GM23248 (cell line): Measurements from ENCODE around the gene PABPN1L. TPM values are rescaled to one million over a fixed set of nuclear protein-coding genes. Genes with fewer than 3 reads are reported as not detected.

Experiments used
- DNase-seq: peaks from one replicate; pipeline ENCODE4 v3.0.0-alpha.2; 2015
- H2AFZ ChIP-seq: fragments of 200-600 bp; sonication (generic); 2 replicates; pipeline ENCODE4 v1.6.1; 2016; ENCODE audit warnings: antibody characterized with exemption
- H3F3A ChIP-seq: fragments of 200-600 bp; sonication (generic); 2 replicates; pipeline ENCODE4 v1.6.1; 2016; ENCODE audit warnings: mild to moderate bottlenecking, antibody characterized with exemption, mixed run types; ENCODE audit not compliant: insufficient read depth
- H3K27ac ChIP-seq: fragments of 200-600 bp; sonication (generic); 2 replicates; pipeline ENCODE4 v1.5.1; 2016; ENCODE audit warnings: mild to moderate bottlenecking
- H3K27me3 ChIP-seq: fragments of 200-600 bp; sonication (generic); replicated peaks from 2 replicates; pipeline ENCODE4 v1.6.1; 2016; ENCODE audit warnings: mild to moderate bottlenecking; ENCODE audit not compliant: insufficient read depth
- H3K36me3 ChIP-seq: fragments of 200-600 bp; sonication (generic); 2 replicates; pipeline ENCODE4 v1.6.1; 2016; ENCODE audit warnings: low read depth, mild to moderate bottlenecking
- H3K4me1 ChIP-seq: fragments of 200-600 bp; sonication (generic); 2 replicates; pipeline ENCODE4 v1.6.1; 2016; ENCODE audit warnings: mild to moderate bottlenecking; ENCODE audit not compliant: insufficient read depth
- H3K4me2 ChIP-seq: fragments of 200-600 bp; sonication (generic); one replicate; pipeline ENCODE4 v1.6.1; 2016; ENCODE audit warnings: mild to moderate bottlenecking; ENCODE audit not compliant: unreplicated experiment
- H3K4me3 ChIP-seq: fragments of 200-600 bp; sonication (generic); 2 replicates; pipeline ENCODE4 v1.5.1; 2016; ENCODE audit warnings: mild to moderate bottlenecking
- H3K79me2 ChIP-seq: fragments of 200-600 bp; sonication (generic); 2 replicates; pipeline ENCODE4 v1.6.1; 2016; ENCODE audit warnings: mild to moderate bottlenecking; ENCODE audit not compliant: insufficient read depth
- H3K9ac ChIP-seq: fragments of 200-600 bp; sonication (generic); 2 replicates; pipeline ENCODE4 v1.6.1; 2016; ENCODE audit warnings: mild to moderate bottlenecking
- H3K9me2 ChIP-seq: fragments of 200-600 bp; sonication (generic); 2 replicates; pipeline ENCODE4 v1.6.1; 2016; ENCODE audit warnings: mixed run types, mild to moderate bottlenecking, moderate library complexity; ENCODE audit not compliant: insufficient read depth
- H3K9me3 ChIP-seq: fragments of 200-600 bp; sonication (generic); one replicate; pipeline ENCODE4 v1.6.1; 2017; ENCODE audit warnings: low read depth
- H4K20me1 ChIP-seq: fragments of 200-600 bp; sonication (generic); 2 replicates; pipeline ENCODE4 v1.6.0; 2016; ENCODE audit not compliant: insufficient read depth
- EZH2 ChIP-seq: fragments of 200-600 bp; sonication (generic); IDR thresholded peaks from 2 replicates; pipeline ENCODE4 v1.6.1; 2018; ENCODE audit warnings: antibody characterized with exemption, mild to moderate bottlenecking; ENCODE audit not compliant: insufficient read depth, poor library complexity, severe bottlenecking
- EZH2phosphoT487 ChIP-seq: fragments of 200-600 bp; sonication (generic); IDR thresholded peaks from 2 replicates; pipeline ENCODE4 v1.6.1; 2018; ENCODE audit warnings: antibody characterized with exemption, moderate library complexity, mild to moderate bottlenecking, low read depth; ENCODE audit not compliant: insufficient read depth
- WGBS, 2 experiments: methylation state at CpG; one replicate each; pipeline ENCODE4 v1.1.6; 2015 to 2017; ENCODE audit warnings: low lambda C conversion rate in 2 of 2, low coverage in 1 of 2; ENCODE audit errors: missing lambda C conversion rate in 2 of 2; 5-methylcytosine and 5-hydroxymethylcytosine counted together
- in situ Hi-C: fragments of 300-500 bp; cut with MboI; formaldehyde crosslinking; loops from 2 replicates; pipeline ENCODE4 v1.15.0; 2020
- polyA plus RNA-seq: library from polyadenylated mRNA; unstranded; fragments of >200 nt; fragmentation: Nextera tagmentation; extraction: Ambion mirVana; gene quantifications from 2 replicates; pipeline ENCODE4 v1.2.1, GENCODE V29; 2016
- total RNA-seq: library from RNA; depleted of rRNA; stranded (reverse); fragments of >200 nt; shearing (Covaris generic); gene quantifications from 2 replicates; pipeline ENCODE4 v1.2.3, GENCODE V29; 2014; rRNA removed

Gene PABPN1L, protein sequence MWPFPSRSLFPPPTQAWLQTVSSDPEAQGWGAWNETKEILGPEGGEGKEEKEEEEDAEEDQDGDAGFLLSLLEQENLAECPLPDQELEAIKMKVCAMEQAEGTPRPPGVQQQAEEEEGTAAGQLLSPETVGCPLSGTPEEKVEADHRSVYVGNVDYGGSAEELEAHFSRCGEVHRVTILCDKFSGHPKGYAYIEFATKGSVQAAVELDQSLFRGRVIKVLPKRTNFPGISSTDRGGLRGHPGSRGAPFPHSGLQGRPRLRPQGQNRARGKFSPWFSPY
- not detected in 2 replicates for total RNA-seq
- not detected in 2 replicates for polyA plus RNA-seq

DNA sequence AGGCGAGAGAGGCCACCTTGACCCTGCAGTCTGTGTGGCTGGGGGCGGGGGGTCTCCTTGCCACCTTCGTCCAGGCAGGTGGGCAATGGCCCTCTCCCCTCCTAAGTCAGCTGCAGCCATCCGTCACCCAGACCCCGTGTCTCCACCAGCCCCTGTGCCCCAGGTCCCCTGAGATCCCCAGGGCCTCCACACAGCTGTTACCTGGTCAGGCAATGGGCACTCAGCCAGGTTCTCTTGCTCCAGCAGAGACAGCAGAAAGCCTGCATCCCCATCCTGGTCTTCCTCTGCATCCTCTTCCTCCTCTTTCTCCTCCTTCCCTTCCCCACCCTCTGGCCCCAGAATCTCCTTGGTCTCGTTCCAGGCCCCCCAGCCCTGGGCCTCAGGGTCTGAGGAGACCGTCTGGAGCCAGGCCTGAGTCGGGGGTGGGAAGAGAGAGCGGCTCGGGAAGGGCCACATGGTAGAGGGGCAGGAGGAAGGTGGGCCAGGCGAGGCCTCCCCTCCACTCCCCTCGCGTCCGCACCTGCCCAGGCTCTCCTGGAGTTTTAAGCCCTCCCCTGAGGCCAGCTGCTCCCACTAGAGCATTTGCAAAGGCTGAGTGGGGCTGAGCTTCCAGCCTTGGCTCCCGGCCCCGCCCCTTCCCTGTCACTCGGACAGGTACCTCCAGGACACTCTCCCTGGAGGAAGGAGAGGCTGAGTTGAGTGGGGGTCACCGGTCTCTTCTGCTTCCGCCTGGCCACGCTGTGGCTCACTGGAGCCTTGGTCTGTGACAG, at the start of gene PABPN1L:
Gene PABPN1L, minus strand, starts transcription at position 510 of the 770 bp plus-strand sequence. Its CDS starts 54 bp downstream, at position 456.
- Histone ChIP-seq H3K9me2 (no peaks in the 10 kb centered on the region), H3K27me3 (peaks cover 9% of the 10 kb centered on the region; the same call in 1 of the 2 replicates), H3K9me3 (no peaks in the 10 kb centered on the region), H3K79me2 (no peaks in the 10 kb centered on the region), H3K36me3 (no peaks in the 10 kb centered on the region), H2AFZ (no peak within 1 kb of the TSS), H3K4me3 (no peak within 1 kb of the TSS), H3K27ac (no peak within 1 kb of the TSS), H3K9ac (no peak within 1 kb of the TSS), H3K4me2 (no peak within 1 kb of the TSS), H3F3A (no peaks in the 10 kb centered on the region), H4K20me1 (no peaks in the 10 kb centered on the region), H3K4me1 (no peaks in the 10 kb centered on the region)
- TF ChIP-seq EZH2: no peak
- TF ChIP-seq EZH2phosphoT487: no peak
- DNase-seq: no peak
- in situ Hi-C loops: no loop called here
- WGBS, 2 experiments: 55 to 67% methylated on average over 15 to 20 of the region's 20 CpGs

DNA sequence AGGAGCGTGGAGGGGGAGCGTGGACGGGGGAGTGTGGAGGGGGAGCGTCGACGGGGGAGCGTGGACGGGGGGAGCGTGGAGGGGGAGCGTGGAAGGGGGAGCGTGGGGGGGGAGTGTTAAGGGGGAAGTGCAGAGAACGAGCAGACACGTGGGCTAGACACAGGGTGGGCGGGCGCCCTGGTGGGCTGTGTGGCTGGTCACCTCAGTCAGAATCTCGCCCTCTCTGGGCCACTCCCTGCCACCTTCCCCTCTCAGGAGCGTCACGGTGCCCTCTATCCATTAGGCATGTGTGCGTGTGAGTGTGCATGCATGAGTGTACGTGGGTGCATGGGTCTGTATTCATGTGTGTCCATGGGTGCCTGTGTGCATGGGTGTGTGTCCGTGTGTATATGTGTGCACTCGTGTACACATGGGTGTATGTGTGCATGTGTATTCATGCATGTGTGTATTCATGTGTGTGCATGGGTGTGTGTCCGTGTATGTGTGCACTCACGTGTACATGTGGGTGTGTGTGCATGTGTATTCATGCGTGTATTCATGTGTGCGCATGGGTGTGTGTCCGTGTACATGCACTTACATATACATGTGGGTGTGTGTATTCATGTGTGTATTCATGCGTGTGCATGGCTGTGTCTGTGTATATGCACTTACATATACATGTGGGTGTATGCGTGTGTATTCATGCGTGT, 49.3 kb upstream of the PABPN1L start:
- Histone ChIP-seq H3K27ac (no peak overlapping the region), H3K9me2 (no peaks in the 10 kb centered on the region), H3K36me3 (no peaks in the 10 kb centered on the region), H3K4me3 (no peak overlapping the region), H3K79me2 (no peaks in the 10 kb centered on the region), H3K9me3 (no peaks in the 10 kb centered on the region), H4K20me1 (no peaks in the 10 kb centered on the region), H3K4me1 (peaks cover 5% of the 10 kb centered on the region), H3K9ac (no peak overlapping the region), H3K4me2 (no peak overlapping the region), H3F3A (no peaks in the 10 kb centered on the region), H3K27me3 (no peaks in the 10 kb centered on the region), H2AFZ (no peak overlapping the region)
- no peak for DNase-seq
- TF ChIP-seq EZH2: no peak
- no peak for TF ChIP-seq EZH2phosphoT487
- WGBS, 2 experiments: 64 to 89% methylated on average over 15 to 29 of the region's 30 CpGs
- in situ Hi-C loops: no loop called here

DNA sequence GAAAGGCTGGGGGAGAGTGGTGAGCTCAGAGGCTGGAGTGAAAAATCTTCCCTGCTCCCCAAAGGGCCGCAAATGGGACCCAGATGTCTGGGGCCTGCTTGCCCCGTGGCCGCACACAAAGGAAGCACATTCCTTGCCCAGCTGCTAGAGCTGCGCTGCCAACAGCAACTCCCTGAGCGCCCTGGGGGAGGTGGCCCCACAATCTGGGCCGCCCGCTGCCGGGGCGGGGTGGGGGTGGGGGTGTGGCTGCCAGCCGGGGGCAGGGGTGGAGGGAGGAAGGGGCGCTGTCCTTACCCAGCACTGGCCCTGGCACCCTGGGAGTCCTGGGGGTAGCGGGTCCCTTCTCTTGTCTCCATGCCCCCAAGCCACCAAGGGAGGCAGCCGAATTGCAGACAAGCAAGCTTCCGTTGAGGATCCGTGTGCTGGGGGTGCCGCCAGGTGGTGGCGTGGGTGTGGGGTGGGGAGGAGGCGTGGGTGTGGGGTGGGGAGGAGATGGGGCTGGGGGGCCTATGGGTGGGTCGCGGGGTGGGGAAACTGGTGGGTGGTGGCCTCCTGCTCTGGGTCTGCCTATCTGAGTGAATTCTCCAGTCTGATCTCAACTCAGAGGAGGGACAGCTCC, 48.4 kb upstream of the PABPN1L start:
- WGBS, 2 experiments: 2 to 4% methylated on average over 12 to 20 of the region's 20 CpGs
- no peaks in the 10 kb centered on the region for H3K36me3 ChIP-seq
- no peak overlapping the region for H3K4me2 ChIP-seq
- no peaks in the 10 kb centered on the region for H4K20me1 ChIP-seq
- in situ Hi-C loops: no loop called here
- no peak overlapping the region for H2AFZ ChIP-seq
- no peaks in the 10 kb centered on the region for H3K9me2 ChIP-seq
- H3K4me1 ChIP-seq: 0 out of 2 replicates have a peak, but pooled peaks cover 2% of the 10 kb centered on the region
- H3K27ac ChIP-seq: no peak overlapping the region
- no peaks in the 10 kb centered on the region for H3K27me3 ChIP-seq
- no peak overlapping the region for H3K9ac ChIP-seq
- DNase-seq: peak; percentile 88
- H3K4me3 ChIP-seq: no peak overlapping the region
- no peaks in the 10 kb centered on the region for H3K79me2 ChIP-seq
- no peaks in the 10 kb centered on the region for H3F3A ChIP-seq
- no peaks in the 10 kb centered on the region for H3K9me3 ChIP-seq
- TF ChIP-seq EZH2phosphoT487 (no peak), EZH2 (no peak)

DNA sequence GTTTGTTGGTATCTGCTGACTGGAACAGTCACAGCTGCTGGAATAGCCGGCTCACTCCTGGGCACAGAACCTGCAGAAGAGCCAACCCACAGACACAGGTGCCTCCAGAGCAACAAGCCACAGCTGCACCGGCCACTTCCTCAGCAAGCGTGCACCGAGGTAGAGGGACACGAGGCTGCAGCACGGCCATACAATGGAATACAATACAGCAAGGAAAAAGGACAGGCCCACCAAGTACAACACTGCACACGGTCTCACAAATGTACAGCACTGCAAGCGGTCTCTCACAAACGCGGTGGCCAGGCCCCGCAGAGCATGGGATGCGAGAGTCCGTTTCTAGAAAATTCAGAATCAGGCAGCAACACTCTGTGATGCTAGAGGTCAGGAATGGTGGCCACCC, 47.4 kb upstream of the PABPN1L start:
- no peaks in the 10 kb centered on the region for H3K36me3 ChIP-seq
- H3K27ac ChIP-seq: no peak overlapping the region
- H3K9me3 ChIP-seq: no peaks in the 10 kb centered on the region
- no peak overlapping the region for H3K9ac ChIP-seq
- in situ Hi-C loops: no loop called here
- no peaks in the 10 kb centered on the region for H3F3A ChIP-seq
- no peak overlapping the region for H3K4me2 ChIP-seq
- H4K20me1 ChIP-seq: no peaks in the 10 kb centered on the region
- no peak for DNase-seq
- no peaks in the 10 kb centered on the region for H3K9me2 ChIP-seq
- 0 out of 2 replicates have a peak, but pooled peaks cover 2% of the 10 kb centered on the region for H3K4me1 ChIP-seq
- 90 to 92% methylated on average over 13 of the region's 13 CpGs for WGBS, 2 experiments
- H3K79me2 ChIP-seq: no peaks in the 10 kb centered on the region
- H3K27me3 ChIP-seq: no peaks in the 10 kb centered on the region
- TF ChIP-seq EZH2: no peak
- no peak overlapping the region for H3K4me3 ChIP-seq
- no peak overlapping the region for H2AFZ ChIP-seq
